ENCODE results near the gene ALOX12. TPM values are rescaled to one million over a fixed set of nuclear protein-coding genes. Genes with fewer than 3 reads are reported as not detected.

The ALOX12 gene
- total RNA-seq, 3 donors from 2014 or later: 0.25 to 0.26 TPM; not detected in 1

GRCh38 chr17:7011415-7011814, 15.6 kb downstream of the ALOX12 start:
- TF ChIP-seq, protein P1, sequence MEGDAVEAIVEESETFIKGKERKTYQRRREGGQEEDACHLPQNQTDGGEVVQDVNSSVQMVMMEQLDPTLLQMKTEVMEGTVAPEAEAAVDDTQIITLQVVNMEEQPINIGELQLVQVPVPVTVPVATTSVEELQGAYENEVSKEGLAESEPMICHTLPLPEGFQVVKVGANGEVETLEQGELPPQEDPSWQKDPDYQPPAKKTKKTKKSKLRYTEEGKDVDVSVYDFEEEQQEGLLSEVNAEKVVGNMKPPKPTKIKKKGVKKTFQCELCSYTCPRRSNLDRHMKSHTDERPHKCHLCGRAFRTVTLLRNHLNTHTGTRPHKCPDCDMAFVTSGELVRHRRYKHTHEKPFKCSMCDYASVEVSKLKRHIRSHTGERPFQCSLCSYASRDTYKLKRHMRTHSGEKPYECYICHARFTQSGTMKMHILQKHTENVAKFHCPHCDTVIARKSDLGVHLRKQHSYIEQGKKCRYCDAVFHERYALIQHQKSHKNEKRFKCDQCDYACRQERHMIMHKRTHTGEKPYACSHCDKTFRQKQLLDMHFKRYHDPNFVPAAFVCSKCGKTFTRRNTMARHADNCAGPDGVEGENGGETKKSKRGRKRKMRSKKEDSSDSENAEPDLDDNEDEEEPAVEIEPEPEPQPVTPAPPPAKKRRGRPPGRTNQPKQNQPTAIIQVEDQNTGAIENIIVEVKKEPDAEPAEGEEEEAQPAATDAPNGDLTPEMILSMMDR (IDR thresholded peaks at IDR 0.05): no peak
- ATAC-seq: no peak
- Histone ChIP-seq H3K9me3 (no peaks in the 10 kb centered on the region), H3K36me3 (ENCODE audit: low read depth) (peaks cover 5% of the 10 kb centered on the region), H3K4me1 (ENCODE audit: low read depth) (peaks cover 28% of the 10 kb centered on the region), H3K4me3 (no peak overlapping the region)
- intact Hi-C loops (cut with DNase I, micrococcal nuclease): no loop called here
- peak in 1 of 3 donors; percentile 15 for DNase-seq

GRCh38 chr17:7011942-7012254, 16.0 kb downstream of the ALOX12 start:
- Histone ChIP-seq H3K4me3 (peak overlapping the region; percentile 73), H3K4me1 (ENCODE audit: low read depth) (peaks cover 28% of the 10 kb centered on the region), H3K9me3 (no peaks in the 10 kb centered on the region), H3K36me3 (ENCODE audit: low read depth) (peaks cover 5% of the 10 kb centered on the region)
- intact Hi-C loops (cut with DNase I, micrococcal nuclease): no loop called here
- no peak for ATAC-seq
- TF ChIP-seq, protein P1 (IDR thresholded peaks at IDR 0.05): no peak
- DNase-seq: peak in 1 of 3 donors; percentile 17

- TF ChIP-seq, protein P1 (IDR thresholded peaks at IDR 0.05): peak; percentile 84
- no peaks in the 10 kb centered on the region for H3K9me3 ChIP-seq
- H3K36me3 ChIP-seq (ENCODE audit: low read depth): peaks cover 5% of the 10 kb centered on the region
- H3K4me3 ChIP-seq: peak overlapping the region; percentile 34
- H3K4me1 ChIP-seq (ENCODE audit: low read depth): peaks cover 29% of the 10 kb centered on the region
- intact Hi-C loops (cut with DNase I, micrococcal nuclease): no loop called here
- peak; percentile 96 to 99 (median 98) for DNase-seq
- peak; percentile 89 for ATAC-seq
These were observed 18.6 kb downstream of the ALOX12 start for GRCh38 chr17:7014261-7014994.

- Histone ChIP-seq H3K4me3 (peak overlapping the region; percentile 34), H3K4me1 (ENCODE audit: low read depth) (peaks cover 29% of the 10 kb centered on the region), H3K36me3 (ENCODE audit: low read depth) (peaks cover 5% of the 10 kb centered on the region), H3K9me3 (no peaks in the 10 kb centered on the region)
- DNase-seq (peak in 2 of 3 donors; percentile 37 to 65), ATAC-seq (peak; percentile 0)
- intact Hi-C loops (cut with DNase I, micrococcal nuclease): no loop called here
- TF ChIP-seq, protein P1 (IDR thresholded peaks at IDR 0.05): peak; percentile 6
These were observed 19.4 kb downstream of the ALOX12 start for GRCh38 chr17:7014995-7015958.

GRCh38 chr17:7016418-7016817, 20.6 kb downstream of the ALOX12 start:
- ATAC-seq (no peak), DNase-seq (peak in 1 of 3 donors; percentile 30)
- Histone ChIP-seq H3K36me3 (ENCODE audit: low read depth) (peaks cover 5% of the 10 kb centered on the region), H3K9me3 (no peaks in the 10 kb centered on the region), H3K4me3 (no peak overlapping the region), H3K4me1 (ENCODE audit: low read depth) (peaks cover 17% of the 10 kb centered on the region)
- intact Hi-C loops (cut with DNase I, micrococcal nuclease): no loop called here
- TF ChIP-seq, protein P1 (IDR thresholded peaks at IDR 0.05): no peak

Measured in mucosa of descending colon (tissue), 3 donors.